Adipocyte (in vitro differentiated cells): ENCODE results near the gene SDHAF2.
A peak's percentile ranks its signal among the peaks of the same experiment; 100 is the strongest.
"Not testable (repeated sequence)": the region's sequence is repeated elsewhere in the genome, so short reads cannot be mapped to it uniquely, and the experiment has no call there.

ENCODE experiments used
- DNase-seq: peaks from one replicate; pipeline ENCODE4 v3.0.0-alpha.2; 2015; ENCODE audit warnings: low read depth
- H3K27me3 ChIP-seq: replicated peaks from 2 replicates; pipeline ENCODE4 v1.7.0; 2013; ENCODE audit warnings: mild to moderate bottlenecking, low read length, moderate library complexity; ENCODE audit not compliant: control insufficient read depth, insufficient read depth
- H3K36me3 ChIP-seq: 2 replicates; pipeline ENCODE4 v1.7.0; 2013; ENCODE audit warnings: low read length, mild to moderate bottlenecking, moderate library complexity; ENCODE audit not compliant: control insufficient read depth, insufficient read depth, severe bottlenecking
- H3K4me1 ChIP-seq: 2 replicates; pipeline ENCODE4 v1.7.0; 2013; ENCODE audit warnings: mild to moderate bottlenecking, low read length, moderate library complexity; ENCODE audit not compliant: control insufficient read depth, insufficient read depth
- H3K4me3 ChIP-seq: 2 replicates; pipeline ENCODE4 v1.7.0; 2013; ENCODE audit warnings: mild to moderate bottlenecking, low read length, moderate library complexity
- H3K9ac ChIP-seq: 2 replicates; pipeline ENCODE4 v1.7.0; 2013; ENCODE audit warnings: mild to moderate bottlenecking, low read length, moderate library complexity
- H3K9me3 ChIP-seq: 2 replicates; pipeline ENCODE4 v1.7.0; 2013; ENCODE audit warnings: mild to moderate bottlenecking, low read length, moderate library complexity; ENCODE audit not compliant: control insufficient read depth

SDHAF2 gene

GRCh38 chr11:61454520-61454919 is 24.6 kb downstream of the SDHAF2 start:
- Histone ChIP-seq H3K9me3 (no peaks in the 10 kb centered on the region), H3K4me1 (peaks cover 9% of the 10 kb centered on the region), H3K36me3 (peaks cover 16% of the 10 kb centered on the region), H3K27me3 (no peaks in the 10 kb centered on the region), H3K9ac (no peak overlapping the region), H3K4me3 (no peak overlapping the region)
- DNase-seq, result no peak

DNA sequence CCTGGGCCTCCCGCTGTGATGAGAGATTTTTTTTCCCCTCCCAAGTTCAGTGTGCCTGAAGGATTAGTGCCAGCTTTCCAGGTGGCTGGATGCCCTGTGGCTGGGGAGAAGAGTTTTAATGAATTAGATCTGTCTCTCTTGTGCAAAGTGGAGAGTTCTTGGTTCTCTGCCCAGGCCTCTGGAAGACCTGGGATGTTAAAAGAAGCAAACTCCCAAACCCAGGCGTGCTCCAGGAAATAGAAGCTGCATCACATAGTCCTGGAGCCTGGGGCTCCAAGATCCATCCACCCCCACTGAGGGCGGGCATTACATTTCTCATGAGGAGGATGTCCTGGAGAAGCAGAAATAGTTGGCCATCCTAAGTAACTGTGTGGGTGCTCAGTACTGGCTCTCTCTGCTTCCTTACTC is 30.6 kb downstream of the SDHAF2 start:
- no peaks in the 10 kb centered on the region for H3K27me3 ChIP-seq
- no peaks in the 10 kb centered on the region for H3K9me3 ChIP-seq
- peak; percentile 29 for DNase-seq
- peaks cover 17% of the 10 kb centered on the region for H3K4me1 ChIP-seq
- no peak overlapping the region for H3K4me3 ChIP-seq
- peaks cover 3% of the 10 kb centered on the region for H3K36me3 ChIP-seq
- H3K9ac ChIP-seq, result peak overlapping the region; percentile 22

DNA sequence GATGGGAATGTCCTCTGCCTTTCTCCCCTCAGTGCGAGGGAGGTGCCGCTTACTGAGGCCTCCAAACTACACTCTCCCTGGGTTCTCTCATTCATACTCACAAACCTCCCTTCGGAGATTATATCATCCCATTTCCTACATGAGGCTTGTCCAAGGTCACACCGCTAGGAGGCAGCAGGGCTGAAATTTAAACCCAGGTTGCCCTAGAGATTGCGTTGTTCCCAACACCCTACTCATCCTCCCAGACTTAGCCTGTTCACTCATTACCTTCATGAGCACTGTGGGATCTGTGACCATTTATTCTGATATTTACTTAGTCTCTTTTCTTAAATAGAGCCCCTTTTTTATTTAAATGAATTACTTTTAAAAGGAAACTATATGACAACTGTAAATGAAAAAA is 31.1 kb downstream of the SDHAF2 start:
- H3K27me3 ChIP-seq, result no peaks in the 10 kb centered on the region
- H3K9me3 ChIP-seq, result no peaks in the 10 kb centered on the region
- DNase-seq, result no peak
- H3K36me3 ChIP-seq, result no peaks in the 10 kb centered on the region
- H3K9ac ChIP-seq, result peak overlapping the region; percentile 22
- no peak overlapping the region for H3K4me3 ChIP-seq
- H3K4me1 ChIP-seq, result peaks cover 17% of the 10 kb centered on the region

DNA sequence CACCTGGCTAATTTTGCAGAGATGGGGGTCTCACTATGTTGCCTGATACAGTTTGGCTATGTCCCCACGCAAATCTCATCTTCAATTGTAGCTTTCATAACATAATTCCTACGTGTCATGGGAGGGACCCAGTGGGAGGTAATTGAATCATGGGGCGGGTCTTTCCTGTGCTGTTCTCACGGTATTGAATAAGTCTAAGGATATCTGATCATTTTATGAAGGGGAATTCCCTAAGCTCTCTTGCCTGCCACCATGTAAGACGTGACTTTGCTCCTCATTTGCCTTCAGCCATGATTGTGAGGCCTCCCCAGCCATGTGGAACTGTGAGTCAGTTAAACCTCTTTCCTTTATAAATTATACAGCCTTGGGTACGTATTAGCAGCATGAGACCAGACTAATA is 37.7 kb downstream of the SDHAF2 start:
- H3K27me3 ChIP-seq, DNase-seq, H3K9ac ChIP-seq, H3K9me3 ChIP-seq, H3K36me3 ChIP-seq, H3K4me3 ChIP-seq: not testable (repeated sequence)
- peaks cover 15% of the 10 kb centered on the region for H3K4me1 ChIP-seq

- peaks cover 7% of the 10 kb centered on the region for H3K36me3 ChIP-seq
- peaks cover 19% of the 10 kb centered on the region for H3K4me1 ChIP-seq
Measured at GRCh38 chr11:61468002-61468401, 38.1 kb downstream of the SDHAF2 start.

GRCh38 chr11:61472282-61472681 is 42.4 kb downstream of the SDHAF2 start:
- H3K9me3 ChIP-seq, result no peaks in the 10 kb centered on the region
- H3K27me3 ChIP-seq, result no peaks in the 10 kb centered on the region
- H3K36me3 ChIP-seq, result peaks cover 3% of the 10 kb centered on the region
- peaks cover 49% of the 10 kb centered on the region for H3K4me1 ChIP-seq
- peak overlapping the region; percentile 59 for H3K4me3 ChIP-seq
- peak overlapping the region; percentile 87 for H3K9ac ChIP-seq
- DNase-seq, result no peak

More at GRCh38 chr11:61468002-61468401, 38.1 kb downstream of the SDHAF2 start:
- Histone ChIP-seq H3K9ac (no peak overlapping the region), H3K27me3 (no peaks in the 10 kb centered on the region), H3K4me3 (no peak overlapping the region), H3K9me3 (no peaks in the 10 kb centered on the region)
- no peak for DNase-seq

- Histone ChIP-seq H3K36me3 (peaks cover 3% of the 10 kb centered on the region), H3K4me1 (peaks cover 51% of the 10 kb centered on the region), H3K9me3 (no peaks in the 10 kb centered on the region), H3K27me3 (no peaks in the 10 kb centered on the region), H3K4me3 (peak overlapping the region; percentile 59), H3K9ac (peak overlapping the region; percentile 87)
- no peak for DNase-seq
Measured at GRCh38 chr11:61472868-61473267, 42.9 kb downstream of the SDHAF2 start.

DNA sequence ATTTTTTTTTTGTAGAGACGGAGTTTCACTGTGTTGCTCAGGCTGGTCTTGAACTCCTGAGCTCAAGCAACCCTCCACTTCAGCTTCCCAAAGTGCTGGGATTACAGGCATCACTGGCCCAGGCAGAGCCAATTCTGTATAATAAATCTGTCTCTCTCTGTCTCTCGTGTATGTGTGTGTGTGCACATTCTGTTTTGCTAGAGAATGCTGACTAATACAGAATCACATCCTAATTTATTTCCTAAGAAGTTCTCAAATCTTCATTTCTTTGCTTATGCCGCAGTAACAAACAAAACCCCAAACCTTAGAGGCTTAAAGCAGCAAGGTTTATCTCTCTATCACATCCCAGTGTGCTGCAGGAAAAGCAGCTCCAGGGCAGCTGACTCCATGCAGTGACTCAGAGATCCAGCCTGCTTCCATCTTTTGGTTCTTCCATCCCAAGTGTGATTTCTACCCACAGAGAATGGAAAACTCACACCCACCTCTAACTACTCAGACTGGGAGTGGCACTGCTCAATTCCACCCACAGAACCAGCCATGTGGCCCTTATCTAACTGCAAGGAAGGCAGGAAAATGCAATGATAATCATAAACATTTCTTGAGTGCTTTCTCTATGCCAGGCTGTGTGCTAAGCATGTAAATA is 43.6 kb downstream of the SDHAF2 start:
- no peaks in the 10 kb centered on the region for H3K27me3 ChIP-seq
- H3K36me3 ChIP-seq, result peaks cover 3% of the 10 kb centered on the region
- peak overlapping the region; percentile 1 for H3K4me3 ChIP-seq
- H3K9me3 ChIP-seq, result no peaks in the 10 kb centered on the region
- H3K9ac ChIP-seq, result peak overlapping the region; percentile 87
- peak; percentile 22 for DNase-seq
- H3K4me1 ChIP-seq, result peaks cover 46% of the 10 kb centered on the region

GRCh38 chr11:61474013-61474643 is 44.2 kb downstream of the SDHAF2 start:
- no peaks in the 10 kb centered on the region for H3K9me3 ChIP-seq
- H3K9ac ChIP-seq, result peak overlapping the region; percentile 87
- peaks cover 3% of the 10 kb centered on the region for H3K36me3 ChIP-seq
- DNase-seq, result no peak
- H3K4me1 ChIP-seq, result peaks cover 46% of the 10 kb centered on the region
- H3K4me3 ChIP-seq, result peak overlapping the region; percentile 1
- H3K27me3 ChIP-seq, result no peaks in the 10 kb centered on the region

GRCh38 chr11:61475433-61475832 is 45.5 kb downstream of the SDHAF2 start:
- Histone ChIP-seq H3K27me3 (peaks cover 6% of the 10 kb centered on the region), H3K9me3 (no peaks in the 10 kb centered on the region), H3K9ac (peak overlapping the region; percentile 87), H3K36me3 (no peaks in the 10 kb centered on the region), H3K4me1 (peaks cover 46% of the 10 kb centered on the region), H3K4me3 (no peak overlapping the region)
- DNase-seq, result no peak

- no peak for DNase-seq
- Histone ChIP-seq H3K36me3 (no peaks in the 10 kb centered on the region), H3K4me3 (no peak overlapping the region), H3K27me3 (peaks cover 6% of the 10 kb centered on the region), H3K9me3 (no peaks in the 10 kb centered on the region), H3K9ac (peak overlapping the region; percentile 26), H3K4me1 (peaks cover 46% of the 10 kb centered on the region)
Measured at GRCh38 chr11:61476371-61476770, 46.4 kb downstream of the SDHAF2 start.
